Placental epithelial cell (primary cell): ENCODE results near the gene KLRF1. TPM values are rescaled to one million over a fixed set of nuclear protein-coding genes. Genes with fewer than 3 reads are reported as not detected.

Source experiments
- total RNA-seq: library from RNA; depleted of rRNA; stranded (reverse); fragments of >200 nt; gene quantifications from 2 replicates; pipeline ENCODE4 v1.2.3, GENCODE V29; 2012

The KLRF1 gene, protein sequence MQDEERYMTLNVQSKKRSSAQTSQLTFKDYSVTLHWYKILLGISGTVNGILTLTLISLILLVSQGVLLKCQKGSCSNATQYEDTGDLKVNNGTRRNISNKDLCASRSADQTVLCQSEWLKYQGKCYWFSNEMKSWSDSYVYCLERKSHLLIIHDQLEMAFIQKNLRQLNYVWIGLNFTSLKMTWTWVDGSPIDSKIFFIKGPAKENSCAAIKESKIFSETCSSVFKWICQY
- not detected in 2 replicates for total RNA-seq

GRCh38 chr12:9827209-9827888 lies at the start of gene KLRF1:
Gene KLRF1 (plus strand): TSS chr12:9827481. CDS start chr12:9827545, 64 bp downstream.

GRCh38 chr12:9869307-9870161 lies 42.3 kb downstream of the KLRF1 start, which contains the start of gene CLEC2B:
Gene CLEC2B (minus strand): TSS chr12:9869354.

GRCh38 chr12:9881246-9881645 lies 54.0 kb downstream of the KLRF1 start, which contains the start of gene KLRF2:
Gene KLRF2 (plus strand): TSS chr12:9881489. CDS start chr12:9881596, 107 bp downstream.

Other genes starting within 250 kb of the KLRF1 start
- gene KLRB1, start 219.6 kb upstream of the KLRF1 start, total RNA-seq: not detected in 2 replicates
- 4.0 and 10.6 TPM in 2 replicates for gene CLEC2D, start 157.8 kb upstream of the KLRF1 start, total RNA-seq
- not detected in 2 replicates for gene CLECL1, start 94.4 kb upstream of the KLRF1 start, total RNA-seq
- 0.22 and 0.39 TPM in 2 replicates for gene CD69, start 66.6 kb upstream of the KLRF1 start, total RNA-seq
- not detected in 2 replicates for gene CLEC2B, start 41.9 kb downstream of the KLRF1 start, total RNA-seq
- gene KLRF2, start 54.0 kb downstream of the KLRF1 start, total RNA-seq: not detected in 2 replicates
- gene CLEC2A, start 104.9 kb downstream of the KLRF1 start, total RNA-seq: 0.22 TPM in 1 of 2 replicates, not detected in the other
- gene CLEC12A, start 143.9 kb downstream of the KLRF1 start, total RNA-seq: not detected in 2 replicates
- gene CLEC1B, start 171.6 kb downstream of the KLRF1 start, total RNA-seq: under 0.01 and 0.33 TPM in 2 replicates
- not detected in 2 replicates for gene CLEC12B, start 183.1 kb downstream of the KLRF1 start, total RNA-seq
- not detected in 2 replicates for gene CLEC9A, start 203.2 kb downstream of the KLRF1 start, total RNA-seq